D721Med (cell line): ENCODE measurements around the gene MMP21.
A peak's percentile ranks its signal among the peaks of the same experiment; 100 is the strongest.

Source experiments
- DNase-seq: peaks from one replicate; pipeline ENCODE4 v3.0.0; 2011; ENCODE audit warnings: low spot score; ENCODE audit not compliant: insufficient read length
- FAIRE-seq: peaks from 2 replicates; lab custom pipeline; 2011; peaks lifted over from hg19 to GRCh38; lab: Jason Lieb, UNC
- CTCF ChIP-seq: IDR thresholded peaks from 2 replicates; pipeline ENCODE4 v1.5.1; 2012; ENCODE audit warnings: mild to moderate bottlenecking, control low read depth; ENCODE audit not compliant: insufficient read depth; ENCODE audit errors: missing control alignments

MMP21 gene

GRCh38 chr10:125734148-125734547 lies 41.5 kb downstream of the MMP21 start:
- TF ChIP-seq CTCF, result no peak
- FAIRE-seq, result no peak

DNA sequence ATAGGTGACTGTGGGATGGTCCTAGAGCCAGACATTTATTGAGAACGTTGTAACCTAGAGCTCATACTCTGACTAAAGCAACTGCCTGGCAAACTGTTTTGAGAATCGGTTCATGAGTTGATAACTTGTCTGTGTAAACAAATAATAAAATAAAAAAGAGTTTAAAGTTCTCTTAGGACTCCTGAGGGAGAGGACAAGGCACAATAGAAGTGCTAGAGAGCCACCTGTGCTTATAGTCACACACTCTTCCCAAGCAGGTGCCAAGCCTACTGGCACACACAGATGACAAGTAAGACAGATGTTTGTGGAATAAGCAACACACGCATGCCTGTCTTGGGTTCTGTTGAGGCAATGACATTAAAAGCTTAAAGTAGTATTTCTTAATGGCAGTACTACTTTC lies 48.2 kb downstream of the MMP21 start:
- no peak for DNase-seq
- no peak for FAIRE-seq
- no peak for TF ChIP-seq CTCF

More at GRCh38 chr10:125734148-125734547, 41.5 kb downstream of the MMP21 start:
- DNase-seq, result no peak

- no peak for TF ChIP-seq CTCF
- DNase-seq (no peak), FAIRE-seq (no peak)
These were observed 48.7 kb downstream of the MMP21 start for GRCh38 chr10:125726914-125727313.

DNA sequence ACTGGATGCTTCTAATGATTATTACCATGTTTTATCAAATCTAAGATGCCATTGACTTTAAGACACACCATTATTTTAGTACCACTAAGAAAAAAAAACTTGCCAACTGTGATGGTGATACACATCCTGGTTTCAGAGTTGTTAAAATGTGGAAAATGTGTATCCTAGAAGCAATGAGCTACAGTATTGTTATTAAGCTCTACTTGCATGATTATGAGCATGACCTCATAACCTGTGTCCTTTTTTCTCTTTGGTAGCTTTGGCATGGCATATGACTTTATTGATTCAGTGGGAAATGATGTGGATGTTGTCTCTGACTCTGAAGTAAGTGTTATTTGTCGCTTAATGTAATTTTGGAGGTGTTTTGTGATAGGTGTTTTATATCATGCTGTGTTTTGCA lies 52.8 kb downstream of the MMP21 start:
- FAIRE-seq (no peak), DNase-seq (no peak)
- no peak for TF ChIP-seq CTCF

DNA sequence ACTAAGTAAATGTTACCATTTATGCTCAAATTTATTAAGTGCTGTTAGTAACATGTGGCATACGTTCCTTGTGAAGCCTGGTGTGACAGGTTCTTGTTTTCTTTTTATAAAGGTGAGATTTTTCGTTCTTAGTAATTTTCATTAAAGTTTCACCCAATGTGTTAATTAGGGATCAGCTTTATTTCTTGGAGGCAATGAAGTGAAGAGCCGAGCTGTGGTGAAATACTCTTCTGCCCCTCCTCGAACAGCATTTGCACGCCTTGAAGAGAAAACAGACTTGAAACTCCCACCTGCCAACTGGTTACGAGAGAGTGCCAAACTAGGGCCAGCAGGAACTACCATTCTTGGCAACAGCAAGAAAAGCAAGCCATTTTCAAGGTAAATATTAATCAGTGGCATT lies 54.6 kb downstream of the MMP21 start:
- no peak for TF ChIP-seq CTCF
- no peak for FAIRE-seq
- no peak for DNase-seq

DNA sequence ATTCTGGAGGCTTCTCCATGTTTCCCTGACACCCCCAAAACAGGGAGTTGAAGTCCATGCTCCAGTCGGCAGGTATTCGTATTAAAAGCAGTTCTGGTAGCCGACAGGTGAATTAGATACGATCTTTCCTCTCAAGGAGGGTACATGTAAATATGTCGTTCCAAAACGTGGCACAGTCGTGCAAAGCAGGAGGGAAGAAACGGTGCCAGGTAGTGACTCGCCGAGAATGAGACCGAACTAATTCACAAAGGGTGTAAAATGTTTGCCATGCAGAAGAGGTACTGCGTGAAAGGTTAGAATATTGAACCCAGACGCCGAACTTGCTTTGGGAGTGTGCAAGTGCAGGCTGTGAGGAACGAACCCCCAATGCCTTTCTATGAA lies 55.6 kb downstream of the MMP21 start:
- TF ChIP-seq CTCF, result no peak

GRCh38 chr10:125719173-125720001 lies 56.2 kb downstream of the MMP21 start, which contains the start of gene EDRF1:
EDRF1 (plus strand) TSS chr10:125719709; CDS start chr10:125719808, 99 bp downstream.
- no peak for TF ChIP-seq CTCF
- DNase-seq, result peak; percentile 55
- FAIRE-seq, result no peak

More for the DNA sequence above, 55.6 kb downstream of the MMP21 start:
- FAIRE-seq (no peak), DNase-seq (no peak)
